H9 (cell line): ENCODE data around the gene HIGD1B. TPM values are rescaled to one million over a fixed set of nuclear protein-coding genes. Genes with fewer than 3 reads are reported as not detected.

ENCODE experiments used
- DNase-seq: peaks from one replicate; pipeline ENCODE4 v3.0.0-alpha.2; 2017
- H2AFZ ChIP-seq: one replicate; pipeline ENCODE4 v1.6.1; 2013; ENCODE audit warnings: mild to moderate bottlenecking, low read length, control low read depth, moderate library complexity
- H2AK5ac ChIP-seq: 2 replicates; pipeline ENCODE4 v1.6.1; 2013; ENCODE audit warnings: low read length, control low read depth, mixed read lengths; ENCODE audit not compliant: insufficient read length
- H2BK120ac ChIP-seq: one replicate; pipeline ENCODE4 v1.6.1; 2013; ENCODE audit warnings: low read depth, mild to moderate bottlenecking, low read length, control low read depth, inconsistent platforms; ENCODE audit not compliant: poor library complexity, severe bottlenecking
- H2BK12ac ChIP-seq: 2 replicates; pipeline ENCODE4 v1.6.1; 2013; ENCODE audit warnings: low read length, control low read depth, mixed read lengths, low read depth; ENCODE audit not compliant: insufficient read length
- H2BK15ac ChIP-seq: 2 replicates; pipeline ENCODE4 v1.6.1; 2013; ENCODE audit warnings: low read depth, low read length, control low read depth
- H2BK20ac ChIP-seq: one replicate; pipeline ENCODE4 v1.6.1; 2013; ENCODE audit warnings: low read depth, mild to moderate bottlenecking, low read length, control low read depth, inconsistent platforms; ENCODE audit not compliant: poor library complexity, severe bottlenecking
- H2BK5ac ChIP-seq: 2 replicates; pipeline ENCODE4 v1.6.1; 2013; ENCODE audit warnings: low read length, control low read depth, mixed read lengths; ENCODE audit not compliant: insufficient read length
- H3K14ac ChIP-seq: 2 replicates; pipeline ENCODE4 v1.6.1; 2013; ENCODE audit warnings: low read length, control low read depth; ENCODE audit not compliant: insufficient read depth
- H3K18ac ChIP-seq: 2 replicates; pipeline ENCODE4 v1.6.1; 2013; ENCODE audit warnings: low read depth, mild to moderate bottlenecking, mixed read lengths, low read length, control low read depth; ENCODE audit not compliant: insufficient read length
- H3K23ac ChIP-seq: 2 replicates; pipeline ENCODE4 v1.6.1; 2013; ENCODE audit warnings: low read length, control low read depth, mixed read lengths, low read depth; ENCODE audit not compliant: insufficient read length
- H3K23me2 ChIP-seq: 2 replicates; pipeline ENCODE4 v1.6.1; 2013; ENCODE audit warnings: low read depth, mild to moderate bottlenecking, mixed read lengths, low read length, control low read depth; ENCODE audit not compliant: insufficient read length, poor library complexity, severe bottlenecking
- H3K27ac ChIP-seq: 2 replicates; pipeline ENCODE4 v1.5.1; 2013; ENCODE audit warnings: low read length, control low read depth, mixed read lengths, low read depth; ENCODE audit not compliant: insufficient read length
- H3K27me3 ChIP-seq: 2 replicates; pipeline ENCODE4 v1.6.1; 2013; ENCODE audit warnings: low read length, control low read depth, inconsistent platforms; ENCODE audit not compliant: insufficient read depth
- H3K4ac ChIP-seq: 2 replicates; pipeline ENCODE4 v1.6.1; 2013; ENCODE audit warnings: low read depth, mild to moderate bottlenecking, control low read depth, inconsistent platforms, low read length, moderate library complexity
- H3K4me1 ChIP-seq: 2 replicates; pipeline ENCODE4 v1.6.1; 2013; ENCODE audit warnings: low read length, control low read depth, inconsistent platforms; ENCODE audit not compliant: insufficient read depth
- H3K4me2 ChIP-seq: 2 replicates; pipeline ENCODE4 v1.6.1; 2013; ENCODE audit warnings: low read length, control low read depth, mixed read lengths; ENCODE audit not compliant: insufficient read length, insufficient read depth
- H3K56ac ChIP-seq: 2 replicates; pipeline ENCODE4 v1.6.1; 2013; ENCODE audit warnings: low read depth, mild to moderate bottlenecking, mixed read lengths, low read length, control low read depth; ENCODE audit not compliant: insufficient read length
- H3K79me1 ChIP-seq: 2 replicates; pipeline ENCODE4 v1.6.1; 2013; ENCODE audit warnings: low read depth, mild to moderate bottlenecking, moderate library complexity, low read length, control low read depth, inconsistent platforms; ENCODE audit not compliant: insufficient read depth, poor library complexity, severe bottlenecking
- H3K79me2 ChIP-seq: 2 replicates; pipeline ENCODE4 v1.6.1; 2013; ENCODE audit warnings: low read length, control low read depth, inconsistent platforms; ENCODE audit not compliant: insufficient read depth
- H3K9ac ChIP-seq: 2 replicates; pipeline ENCODE4 v1.6.1; 2013; ENCODE audit warnings: low read length, control low read depth, mixed read lengths; ENCODE audit not compliant: insufficient read length; ENCODE audit errors: extremely low read depth
- H3K9me3 ChIP-seq: one replicate; pipeline ENCODE4 v1.6.1; 2013; ENCODE audit warnings: low read depth, low read length, inconsistent platforms; ENCODE audit not compliant: control insufficient read depth
- H3T11ph ChIP-seq: one replicate; pipeline ENCODE4 v1.6.1; 2013; ENCODE audit warnings: mild to moderate bottlenecking, low read length, control low read depth, inconsistent platforms
- H4K20me1 ChIP-seq: one replicate; pipeline ENCODE4 v1.6.1; 2013; ENCODE audit not compliant: control insufficient read depth, insufficient read length, insufficient read depth
- H4K5ac ChIP-seq: 2 replicates; pipeline ENCODE4 v1.6.1; 2013; ENCODE audit warnings: low read depth, mild to moderate bottlenecking, mixed read lengths, low read length, control low read depth; ENCODE audit not compliant: insufficient read length
- H4K8ac ChIP-seq: replicated peaks from 2 replicates; pipeline ENCODE4 v1.6.1; 2013; ENCODE audit warnings: low read length, control low read depth, mixed read lengths, low read depth; ENCODE audit not compliant: insufficient read length
- H4K91ac ChIP-seq: 2 replicates; pipeline ENCODE4 v1.6.1; 2013; ENCODE audit warnings: low read depth, mild to moderate bottlenecking, moderate library complexity, mixed read lengths, low read length, control low read depth; ENCODE audit not compliant: insufficient read length
- H3K27ac Mint-ChIP-seq, 3 experiments: 2 replicates in 2 of 3; 3 replicates in 1 of 3; pipeline ENCODE4 v1.8.0; 2020 to 2021; ENCODE audit warnings: mixed read lengths in 3 of 3, mild to moderate bottlenecking in 1 of 3, moderate library complexity in 1 of 3
- H3K27me3 Mint-ChIP-seq: 2 replicates; pipeline ENCODE4 v1.8.0; 2021; ENCODE audit warnings: low read depth, mild to moderate bottlenecking, moderate library complexity, mixed read lengths
- H3K36me3 Mint-ChIP-seq, 3 experiments: 2 replicates in 2 of 3; 3 replicates in 1 of 3; pipeline ENCODE4 v1.8.0; 2020 to 2021; ENCODE audit warnings: low read depth in 3 of 3, mixed read lengths in 3 of 3; ENCODE audit not compliant: insufficient read depth in 1 of 3
- H3K4me1 Mint-ChIP-seq, 2 experiments: 2 replicates each; pipeline ENCODE4 v1.8.0; 2020; ENCODE audit warnings: mixed read lengths in 2 of 2
- H3K4me3 Mint-ChIP-seq, 2 experiments: 2 replicates in 1 of 2; 3 replicates in 1 of 2; pipeline ENCODE4 v1.8.0; 2020 to 2021; ENCODE audit warnings: mild to moderate bottlenecking in 2 of 2, mixed read lengths in 2 of 2, moderate library complexity in 1 of 2
- H3K9me3 Mint-ChIP-seq, 2 experiments: 2 replicates in 1 of 2; 3 replicates in 1 of 2; pipeline ENCODE4 v1.8.0; 2020; ENCODE audit warnings: mild to moderate bottlenecking in 2 of 2, mixed read lengths in 2 of 2, moderate library complexity in 1 of 2
- CTCF ChIP-seq: fragments of 200-600 bp; sonication (generic); conservative IDR thresholded peaks from 3 replicates; pipeline ENCODE4 v1.8.0; 2021; ENCODE audit warnings: antibody characterized with exemption, mild to moderate bottlenecking
- WGBS: extraction: QIAGEN DNeasy Blood & Tissue Kit; methylation state at CpG from one replicate; pipeline ENCODE4 v1.1.7; 2013; ENCODE audit warnings: missing lambda C conversion rate, low lambda C conversion rate, mixed read lengths; ENCODE audit not compliant: insufficient read length; ENCODE audit errors: extremely low coverage; 5-methylcytosine and 5-hydroxymethylcytosine counted together
- total RNA-seq: library from RNA; stranded (reverse); gene quantifications from 2 replicates; pipeline ENCODE4 v1.2.1, GENCODE V29; 2021

HIGD1B gene
- total RNA-seq, 1 experiment from 2014 or later: not detected

- H3K4me3 Mint-ChIP-seq: no peak overlapping the region
- H3K27ac ChIP-seq: no peak overlapping the region
These were observed 18.2 kb downstream of the HIGD1B start for GRCh38 chr17:44865931-44866330.

More at GRCh38 chr17:44865931-44866330, 18.2 kb downstream of the HIGD1B start:
- Histone ChIP-seq H3K56ac (no peak overlapping the region), H4K20me1 (no peaks in the 10 kb centered on the region), H3K79me1 (no peaks in the 10 kb centered on the region), H3T11ph (no peak overlapping the region), H3K4me2 (no peak overlapping the region), H3K18ac (no peak overlapping the region), H3K27me3 (no peaks in the 10 kb centered on the region), H3K14ac (no peak overlapping the region), H2BK12ac (no peak overlapping the region), H3K23me2 (no peaks in the 10 kb centered on the region), H4K5ac (no peak overlapping the region), H4K91ac (no peak overlapping the region), H3K79me2 (no peaks in the 10 kb centered on the region), H2BK20ac (no peak overlapping the region), H3K4me1 (no peaks in the 10 kb centered on the region), H4K8ac (no peak overlapping the region), H3K9me3 (no peaks in the 10 kb centered on the region), H3K4ac (no peak overlapping the region), H2AFZ (no peak overlapping the region), H2BK15ac (no peak overlapping the region), H2BK5ac (no peak overlapping the region), H2BK120ac (no peak overlapping the region), H2AK5ac (no peak overlapping the region), H3K9ac (no peak overlapping the region), H3K23ac (no peak overlapping the region)
- peaks cover 37 to 86% (median 63%) of the 10 kb centered on the region in 3 experiments for H3K36me3 Mint-ChIP-seq
- H3K4me1 Mint-ChIP-seq: no peaks in the 10 kb centered on the region
- WGBS: no CpG with 5 or more reads among the region's 6 CpGs
- TF ChIP-seq CTCF: no peak
- H3K27me3 Mint-ChIP-seq: no peaks in the 10 kb centered on the region
- H3K27ac Mint-ChIP-seq: peak overlapping the region in 1 of 3 experiments; percentile 13; a peak in 1 of 7 replicates
- H3K9me3 Mint-ChIP-seq: no peaks in the 10 kb centered on the region
- DNase-seq: no peak
